ELR (cell line): ENCODE data around the gene STX1B.

Experiments used
- DNase-seq: peaks from one replicate; pipeline ENCODE4 v3.0.0-alpha.2; 2015; ENCODE audit warnings: low read depth

The STX1B gene

GRCh38 chr16:30979170-30980022 lies 31.0 kb downstream of the STX1B start:
- no peak for DNase-seq

DNA sequence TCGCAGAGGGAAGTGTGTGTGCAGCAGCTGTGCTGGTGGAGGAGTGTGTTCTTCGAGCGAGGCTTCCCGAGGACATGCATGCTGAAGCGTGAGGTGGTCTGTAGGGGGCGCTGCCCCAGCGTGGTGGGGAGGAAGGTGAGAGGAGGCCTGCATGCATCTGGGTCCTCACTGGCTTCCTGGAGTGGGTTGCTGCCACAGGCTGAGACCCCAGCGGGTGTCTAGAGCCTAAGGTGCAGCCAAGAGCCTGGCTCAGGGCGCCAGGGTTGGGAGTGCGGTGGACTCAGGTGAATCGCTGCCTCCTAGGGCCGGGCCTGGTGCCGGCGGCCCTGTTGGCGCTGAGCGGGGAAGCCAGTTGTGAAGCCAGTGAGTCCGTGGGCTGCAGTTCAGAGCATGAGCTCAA lies 32.9 kb downstream of the STX1B start:
- peak; percentile 36 for DNase-seq

- DNase-seq: no peak
Measured at GRCh38 chr16:30976486-30976885, 34.0 kb downstream of the STX1B start.

DNA sequence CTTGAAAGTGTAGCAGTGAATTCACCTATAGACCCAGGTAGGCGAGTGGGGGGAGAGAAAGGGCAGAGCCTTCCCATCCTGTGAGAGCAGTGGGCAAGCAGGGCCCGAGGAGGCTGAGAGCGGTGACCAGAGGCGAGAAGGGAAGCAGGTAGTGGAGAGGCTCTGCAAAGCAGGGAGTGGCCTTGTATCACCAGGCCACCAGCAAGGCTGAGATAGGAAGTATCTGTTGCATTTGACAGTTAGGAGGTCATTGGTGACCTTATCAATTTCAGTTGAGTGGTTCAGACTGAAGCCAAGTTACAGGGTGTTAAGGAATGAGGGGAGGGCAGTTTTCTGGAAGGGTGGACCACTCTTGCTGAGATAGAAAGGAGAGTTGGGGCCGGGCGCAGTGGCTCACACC lies 36.1 kb downstream of the STX1B start:
- no peak for DNase-seq

DNA sequence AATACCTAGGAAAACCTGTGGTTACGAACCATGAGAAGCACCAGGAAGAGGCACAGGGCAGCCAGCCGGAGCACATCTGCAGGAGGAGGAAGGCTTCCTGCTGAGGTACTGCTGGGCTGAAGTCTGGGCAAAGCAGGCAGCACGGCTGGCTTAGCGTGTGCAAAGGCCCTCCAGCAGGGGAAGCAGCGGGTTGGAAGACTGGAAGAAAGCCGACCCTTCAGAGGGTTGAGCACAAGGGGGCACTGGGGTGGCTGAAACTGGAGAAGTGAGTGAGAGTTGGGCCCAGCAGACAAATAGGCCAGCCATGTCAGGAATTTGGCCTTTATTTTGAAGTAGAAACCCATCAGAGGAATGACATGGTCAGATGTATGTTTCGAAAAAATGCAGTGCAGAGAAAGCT lies 37.6 kb downstream of the STX1B start:
- peak; percentile 51 for DNase-seq

DNA sequence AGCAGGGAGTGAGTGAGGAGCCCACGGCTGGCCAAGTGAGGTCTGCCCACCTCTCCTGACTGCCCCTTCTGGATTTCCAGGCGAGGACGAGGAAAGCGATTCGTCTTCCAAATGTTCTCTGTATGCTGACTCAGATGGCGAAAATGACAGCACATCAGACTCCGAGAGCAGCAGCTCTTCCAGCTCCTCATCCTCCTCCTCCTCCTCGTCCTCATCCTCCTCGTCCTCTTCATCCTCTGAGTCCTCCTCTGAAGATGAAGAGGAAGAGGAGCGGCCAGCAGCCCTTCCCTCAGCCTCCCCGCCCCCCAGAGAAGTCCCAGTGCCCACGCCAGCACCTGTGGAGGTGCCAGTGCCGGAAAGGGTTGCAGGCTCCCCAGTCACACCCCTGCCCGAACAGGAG lies 39.1 kb downstream of the STX1B start:
- DNase-seq: no peak

DNA sequence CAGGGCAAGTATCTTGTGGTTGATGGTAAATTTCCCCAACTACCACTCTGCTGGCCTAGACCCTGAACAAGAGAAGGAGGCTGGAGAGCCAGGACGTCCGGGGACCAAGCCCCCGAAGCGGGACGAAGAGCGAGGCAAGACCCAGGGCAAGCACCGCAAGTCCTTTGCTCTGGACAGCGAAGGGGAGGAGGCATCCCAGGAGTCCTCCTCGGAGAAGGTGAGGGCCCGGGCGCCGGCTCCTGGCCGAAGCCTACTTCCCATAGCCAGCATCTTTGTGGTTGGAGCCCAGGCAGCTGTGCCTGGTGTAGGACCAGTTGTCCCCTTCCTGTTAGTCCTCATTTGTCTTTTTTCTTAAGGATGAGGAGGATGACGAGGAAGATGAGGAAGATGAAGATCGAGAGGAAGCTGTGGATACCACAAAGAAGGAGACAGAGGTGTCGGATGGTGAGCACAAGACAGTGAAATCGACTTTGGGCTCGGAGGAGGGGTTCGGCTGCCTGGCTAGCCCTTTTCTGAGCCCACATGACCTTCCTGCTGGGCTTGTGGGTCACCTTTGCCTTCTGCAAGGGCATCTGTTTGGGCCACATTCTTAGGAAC lies 41.1 kb downstream of the STX1B start:
- DNase-seq: no peak

- no peak for DNase-seq
Measured at GRCh38 chr16:30967795-30968194, 42.6 kb downstream of the STX1B start.

GRCh38 chr16:30966033-30966619 lies 44.3 kb downstream of the STX1B start:
- DNase-seq: no peak

DNA sequence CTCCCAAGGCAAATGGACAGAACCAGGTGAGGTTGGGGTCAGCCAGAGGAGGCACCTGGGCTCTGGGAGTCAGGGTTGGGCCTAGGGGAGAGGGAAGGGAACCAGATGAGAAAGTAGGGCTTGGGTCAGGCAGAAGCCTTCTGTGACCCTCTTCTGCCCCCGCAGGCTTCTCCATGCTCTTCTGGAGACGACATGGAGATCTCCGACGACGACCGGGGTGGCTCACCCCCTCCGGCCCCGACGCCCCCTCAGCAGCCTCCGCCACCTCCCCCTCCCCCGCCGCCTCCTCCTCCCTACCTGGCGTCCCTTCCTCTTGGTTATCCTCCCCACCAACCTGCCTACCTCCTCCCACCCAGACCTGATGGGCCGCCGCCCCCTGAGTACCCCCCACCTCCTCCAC lies 45.0 kb downstream of the STX1B start:
- no peak for DNase-seq

DNA sequence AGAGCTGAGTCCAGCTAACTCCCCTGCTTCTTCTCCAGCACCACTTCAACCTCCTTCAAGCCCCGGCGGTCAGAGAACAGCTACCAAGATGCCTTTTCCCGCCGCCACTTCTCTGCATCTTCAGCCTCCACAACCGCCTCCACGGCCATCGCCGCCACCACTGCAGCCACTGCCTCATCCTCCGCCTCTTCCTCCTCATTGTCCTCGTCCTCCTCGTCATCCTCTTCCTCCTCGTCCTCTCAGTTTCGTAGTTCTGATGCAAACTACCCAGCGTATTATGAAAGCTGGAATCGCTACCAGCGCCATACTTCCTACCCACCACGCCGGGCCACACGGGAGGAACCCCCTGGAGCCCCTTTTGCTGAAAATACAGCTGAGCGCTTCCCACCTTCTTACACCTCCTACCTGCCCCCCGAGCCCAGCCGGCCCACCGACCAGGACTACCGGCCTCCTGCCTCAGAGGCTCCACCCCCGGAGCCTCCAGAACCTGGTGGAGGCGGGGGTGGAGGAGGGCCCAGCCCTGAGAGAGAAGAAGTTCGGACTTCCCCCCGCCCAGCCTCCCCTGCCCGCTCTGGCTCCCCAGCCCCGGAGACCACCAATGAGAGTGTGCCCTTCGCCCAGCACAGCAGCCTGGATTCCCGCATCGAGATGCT lies 45.7 kb downstream of the STX1B start:
- no peak for DNase-seq

- DNase-seq: no peak
Measured at GRCh38 chr16:30963925-30964511, 46.4 kb downstream of the STX1B start.

DNA sequence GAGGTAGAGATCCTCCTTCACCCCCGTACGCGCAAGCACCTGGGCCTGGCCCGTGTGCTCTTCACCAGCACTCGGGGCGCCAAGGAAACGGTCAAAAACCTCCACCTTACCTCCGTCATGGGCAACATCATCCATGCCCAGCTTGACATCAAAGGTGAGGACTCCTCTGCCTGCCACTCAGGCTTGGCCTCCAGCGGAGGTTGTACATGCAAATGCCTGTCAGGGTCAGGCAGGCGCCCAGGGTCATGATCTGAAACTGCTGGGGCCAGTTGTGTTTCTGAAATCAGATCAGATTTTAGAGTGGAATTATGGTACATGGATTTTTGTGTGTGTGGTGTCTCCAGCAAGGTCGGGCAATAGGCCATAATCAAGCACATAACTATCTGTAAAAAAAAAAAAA lies 49.1 kb downstream of the STX1B start:
- no peak for DNase-seq

DNA sequence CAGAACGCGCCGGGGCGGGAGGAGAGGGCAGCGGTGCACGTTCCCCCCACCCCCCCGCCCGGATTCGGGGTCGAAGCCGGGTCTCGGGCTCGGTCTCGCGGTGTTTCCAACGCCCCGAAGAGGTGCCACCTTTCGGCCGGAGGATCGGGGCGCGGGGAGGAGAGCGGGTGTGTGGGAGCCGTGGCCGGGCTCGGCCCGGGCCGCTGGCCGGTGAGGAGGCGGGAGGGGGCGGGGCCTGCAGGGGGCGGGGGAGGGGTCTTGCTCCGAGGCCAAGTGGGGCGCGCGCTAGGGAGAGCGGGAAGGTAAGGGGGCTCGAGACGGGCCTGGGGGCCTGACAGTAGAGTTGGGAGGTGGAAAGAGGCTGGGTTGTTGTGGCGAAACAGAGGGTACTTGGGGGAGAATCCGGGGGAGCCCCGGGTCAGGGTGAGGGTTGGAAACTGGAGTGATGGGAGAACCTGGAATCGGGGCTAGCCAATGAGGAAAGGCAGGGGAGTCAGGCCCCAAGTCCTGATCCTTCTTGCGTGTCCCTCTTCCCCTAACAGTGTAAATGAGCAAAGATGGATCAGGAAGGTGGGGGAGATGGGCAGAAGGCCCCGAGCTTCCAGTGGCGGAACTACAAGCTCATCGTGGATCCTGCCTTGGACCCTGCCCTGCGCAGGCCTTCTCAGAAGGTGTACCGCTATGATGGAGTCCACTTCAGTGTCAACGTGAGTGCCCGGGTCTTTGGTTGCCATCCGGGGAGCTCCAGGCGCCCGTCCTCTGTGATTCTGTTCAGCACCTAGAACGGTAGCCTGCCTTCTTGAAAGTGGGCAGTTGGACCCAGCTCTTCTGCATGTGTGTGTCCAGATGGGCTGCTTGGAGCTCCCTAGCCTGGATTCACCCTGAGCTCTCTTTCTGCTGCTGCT lies 52.0 kb downstream of the STX1B start:
- peak; percentile 74 for DNase-seq

DNA sequence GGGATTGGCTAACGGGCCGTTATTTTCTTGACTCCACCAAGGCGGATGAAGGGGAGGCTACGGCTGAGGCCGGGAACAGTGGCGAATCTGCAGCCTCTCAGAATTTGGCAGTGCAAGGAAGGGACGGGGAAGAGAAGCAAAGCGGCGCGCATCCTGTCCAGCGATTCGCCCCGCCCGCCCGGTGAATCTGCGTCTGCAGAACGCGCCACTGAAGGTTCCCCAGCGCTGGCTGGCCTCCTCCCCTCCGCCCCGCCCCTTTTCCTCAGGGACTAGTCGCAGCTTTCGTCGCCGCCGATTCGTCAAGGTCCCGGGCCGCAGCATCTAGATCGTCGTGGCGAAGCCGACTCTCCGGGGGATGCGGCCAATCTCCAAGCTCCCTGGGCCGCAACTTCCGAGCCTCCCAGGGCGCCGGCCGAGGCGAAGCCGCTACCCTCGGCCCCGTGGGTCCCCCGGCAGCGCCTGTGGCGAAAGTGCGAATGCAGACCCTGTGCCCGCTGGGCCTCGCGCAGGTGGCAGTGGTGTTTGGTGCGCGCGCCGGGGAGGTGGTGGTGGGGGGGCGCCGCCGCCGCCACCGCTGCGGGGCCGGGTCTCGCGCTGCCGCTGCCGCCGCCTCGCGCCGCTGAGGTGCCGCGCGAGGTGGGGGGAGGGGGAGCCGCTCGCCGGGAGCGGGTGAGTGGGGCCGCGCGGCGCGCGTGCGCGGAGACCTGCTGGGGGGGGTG lies 52.8 kb downstream of the STX1B start, which contains the start of gene SETD1A:
TSS of gene SETD1A (plus strand) at position 299 of the 719 bp plus-strand sequence. CDS start 978 bp downstream, outside the sequence.
- peak; percentile 98 for DNase-seq

- peak; percentile 95 for DNase-seq
Measured at GRCh38 chr16:30956601-30957455, 53.6 kb downstream of the STX1B start.

GRCh38 chr16:30954993-30955392 lies 55.4 kb downstream of the STX1B start:
- no peak for DNase-seq

DNA sequence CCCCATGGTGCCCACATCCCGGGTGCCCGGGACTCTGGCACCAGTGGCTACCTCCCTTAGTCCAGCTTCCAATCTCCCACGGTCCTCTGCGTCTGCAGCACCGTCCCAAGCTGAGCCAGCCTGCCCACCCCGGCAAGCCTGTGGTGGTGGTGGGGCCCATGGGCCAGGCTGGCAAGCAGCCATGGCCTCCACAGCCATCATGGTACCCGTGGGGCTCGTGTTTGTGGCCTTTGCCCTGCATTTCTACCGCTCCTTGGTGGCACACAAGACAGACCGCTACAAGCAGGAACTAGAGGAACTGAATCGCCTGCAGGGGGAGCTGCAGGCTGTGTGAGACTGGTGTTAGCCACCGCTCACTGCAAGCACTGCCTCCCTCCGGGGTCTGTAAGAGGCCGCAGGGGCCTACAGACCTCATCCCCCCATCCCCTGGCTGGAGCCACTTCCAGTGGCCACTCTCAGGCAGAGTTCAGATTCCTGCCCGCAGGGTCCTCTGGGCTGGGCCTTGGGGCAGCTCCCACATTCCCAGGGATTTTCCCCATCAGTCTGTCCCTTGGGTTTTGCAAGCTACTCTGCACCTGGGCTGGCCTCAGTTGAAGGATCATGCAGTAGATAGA lies 56.8 kb downstream of the STX1B start:
- DNase-seq: peak; percentile 79

DNA sequence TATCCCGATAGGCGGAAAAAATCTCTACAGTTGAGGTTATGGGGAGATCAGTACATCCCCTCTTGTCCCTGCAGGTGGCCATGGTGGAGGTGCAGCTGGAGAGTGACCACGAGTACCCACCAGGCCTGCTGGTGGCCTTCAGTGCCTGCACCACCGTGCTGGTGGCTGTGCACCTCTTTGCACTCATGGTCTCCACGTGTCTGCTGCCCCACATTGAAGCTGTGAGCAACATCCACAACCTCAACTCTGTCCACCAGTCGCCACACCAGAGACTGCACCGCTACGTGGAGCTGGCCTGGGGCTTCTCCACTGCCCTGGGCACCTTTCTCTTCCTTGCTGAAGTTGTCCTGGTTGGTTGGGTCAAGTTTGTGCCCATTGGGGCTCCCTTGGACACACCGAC lies 57.3 kb downstream of the STX1B start:
- no peak for DNase-seq
